Sigmoid colon (tissue), 7 donors: Measurements from ENCODE around the gene SPHK2. TPM values are rescaled to one million over a fixed set of nuclear protein-coding genes. Genes with fewer than 3 reads are reported as not detected.
"Not testable (repeated sequence)": the region's sequence is repeated elsewhere in the genome, so short reads cannot be mapped to it uniquely, and the experiment has no call there.

Source experiments
- DNase-seq: peaks from one replicate; pipeline ENCODE4 v3.0.0-alpha.2; 2019
- H3K27ac ChIP-seq, 4 donors: fragments of 200-600 bp; sonication (generic); one replicate each; pipeline ENCODE4 v1.5.1; 2016 to 2019; ENCODE audit warnings: mild to moderate bottlenecking in 1 of 4
- H3K27me3 ChIP-seq, 3 donors: fragments of 200-600 bp; sonication (generic); one replicate each; pipeline ENCODE4 v1.5.1; 2019; ENCODE audit warnings: mild to moderate bottlenecking in 1 of 3
- H3K36me3 ChIP-seq, 4 donors: fragments of 200-600 bp; sonication (generic); one replicate each; pipeline ENCODE4 v1.5.1; 2016 to 2019
- H3K4me1 ChIP-seq, 4 donors: fragments of 200-600 bp; sonication (generic); one replicate each; pipeline ENCODE4 v1.5.1; 2017 to 2019
- H3K4me3 ChIP-seq, 4 donors: fragments of 200-600 bp; sonication (generic); one replicate each; pipeline ENCODE4 v1.5.1; 2017 to 2019; ENCODE audit warnings: mild to moderate bottlenecking in 2 of 4, moderate library complexity in 1 of 4
- H3K9me3 ChIP-seq, 4 donors: fragments of 200-600 bp in 3 of 4; sonication (generic) in 3 of 4; one replicate each; pipeline versions ENCODE4 v1.5.1 to v1.6.1; 2013 to 2019
- EP300 ChIP-seq, 4 donors: sonication (generic); formaldehyde crosslinking; IDR thresholded peaks; one replicate each; pipeline ENCODE4 v1.6.1; 2017; ENCODE audit warnings: antibody characterized with exemption in 4 of 4
- POLR2A ChIP-seq, 2 donors: fragments of 450-650 bp; IDR thresholded peaks; one replicate each; pipeline ENCODE4 v1.6.1; 2016; ENCODE audit warnings: antibody characterized with exemption in 2 of 2, mild to moderate bottlenecking in 2 of 2, moderate library complexity in 2 of 2
- POLR2AphosphoS5 ChIP-seq, 4 donors: sonication (generic); formaldehyde crosslinking; IDR thresholded peaks; one replicate each; pipeline ENCODE4 v1.6.1; 2017; ENCODE audit warnings: antibody characterized with exemption in 4 of 4
- WGBS, 2 donors: extraction: QIAGEN DNeasy Blood & Tissue Kit; methylation state at CpG; one replicate each; pipeline ENCODE4 v1.1.7; 2013; 5-methylcytosine and 5-hydroxymethylcytosine counted together
- intact Hi-C: fragments of 100-400 bp; cut with DNase I; formaldehyde crosslinking; loops from one replicate; pipeline ENCODE4 v1.15.1; 2023
- polyA plus RNA-seq, 3 donors: library from polyadenylated mRNA; stranded (reverse); fragments of 200-250 nt; gene quantifications; one replicate each; pipeline ENCODE4 v1.2.3, GENCODE V29; 2013
- total RNA-seq, 4 donors: library from RNA; depleted of rRNA; stranded (reverse); fragments of >200 nt; gene quantifications; one replicate each; pipeline ENCODE4 v1.1.0, GENCODE V29; 2016
- TF ChIP-seq, protein P1 (sequence below), 4 experiments: fragments of 450-650 bp in 3 of 4; fragments of 200-600 bp in 1 of 4; IDR thresholded peaks; one replicate each; pipeline ENCODE4 v1.5.1; 2016 to 2019; ENCODE audit warnings: antibody characterized with exemption in 4 of 4, mild to moderate bottlenecking in 3 of 4, moderate library complexity in 2 of 4
- donor health status: healthy with polysubstance abuse.
- donor health status: Bipolar disorder and iron deficiency.
- donor health status: healthy.

The SPHK2 gene
- total and polyA plus RNA-seq, 7 donors, result 10.0 to 45.6 (median 16.9) TPM

DNA sequence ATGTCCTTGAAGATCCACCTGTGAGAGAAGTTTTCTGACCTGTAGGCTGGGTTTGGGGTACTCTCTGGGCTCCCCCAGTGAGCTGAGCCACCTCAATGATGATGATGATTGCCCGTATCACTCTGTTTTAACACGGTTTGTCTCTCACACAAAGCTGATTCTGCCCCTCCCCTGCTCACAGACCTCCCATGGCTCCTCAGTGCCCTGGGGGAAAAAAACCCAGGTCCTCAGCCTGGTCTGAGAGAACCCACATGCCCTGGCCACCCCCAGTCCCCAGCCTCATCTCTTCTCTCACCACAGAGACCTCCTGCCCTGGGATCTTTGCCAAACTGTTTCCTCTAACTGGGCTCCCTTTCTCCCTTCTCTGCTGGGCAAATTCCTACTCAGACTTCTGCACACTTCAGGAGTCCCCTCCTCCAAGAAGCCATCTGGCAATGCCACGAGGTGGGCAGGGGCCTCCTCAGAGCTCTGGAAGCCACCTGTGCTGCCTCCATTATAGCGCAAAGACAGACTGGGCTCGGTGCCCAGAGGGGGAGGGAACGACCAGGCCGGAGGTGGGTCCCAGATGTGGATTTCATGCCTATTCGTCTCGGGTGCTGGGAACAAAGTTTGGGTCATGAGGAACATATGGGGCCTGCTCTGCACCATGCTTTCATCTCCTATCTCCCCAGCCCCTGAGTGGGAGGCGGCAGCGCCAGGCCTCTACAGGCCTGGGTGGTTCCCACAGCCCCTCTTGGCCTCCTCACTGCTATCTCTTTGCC is 35.2 kb downstream of the SPHK2 start:
- DNase-seq, result no peak
- no peaks in the 10 kb centered on the region for H3K4me1 ChIP-seq
- H3K36me3 ChIP-seq, result no peaks in the 10 kb centered on the region
- no peak overlapping the region for H3K4me3 ChIP-seq
- no peaks in the 10 kb centered on the region for H3K27me3 ChIP-seq
- intact Hi-C loops, result no loop called here
- no peak overlapping the region for H3K27ac ChIP-seq
- no peaks in the 10 kb centered on the region for H3K9me3 ChIP-seq
- no peak for TF ChIP-seq POLR2AphosphoS5 (IDR thresholded peaks at IDR 0.05)
- TF ChIP-seq, protein P1, sequence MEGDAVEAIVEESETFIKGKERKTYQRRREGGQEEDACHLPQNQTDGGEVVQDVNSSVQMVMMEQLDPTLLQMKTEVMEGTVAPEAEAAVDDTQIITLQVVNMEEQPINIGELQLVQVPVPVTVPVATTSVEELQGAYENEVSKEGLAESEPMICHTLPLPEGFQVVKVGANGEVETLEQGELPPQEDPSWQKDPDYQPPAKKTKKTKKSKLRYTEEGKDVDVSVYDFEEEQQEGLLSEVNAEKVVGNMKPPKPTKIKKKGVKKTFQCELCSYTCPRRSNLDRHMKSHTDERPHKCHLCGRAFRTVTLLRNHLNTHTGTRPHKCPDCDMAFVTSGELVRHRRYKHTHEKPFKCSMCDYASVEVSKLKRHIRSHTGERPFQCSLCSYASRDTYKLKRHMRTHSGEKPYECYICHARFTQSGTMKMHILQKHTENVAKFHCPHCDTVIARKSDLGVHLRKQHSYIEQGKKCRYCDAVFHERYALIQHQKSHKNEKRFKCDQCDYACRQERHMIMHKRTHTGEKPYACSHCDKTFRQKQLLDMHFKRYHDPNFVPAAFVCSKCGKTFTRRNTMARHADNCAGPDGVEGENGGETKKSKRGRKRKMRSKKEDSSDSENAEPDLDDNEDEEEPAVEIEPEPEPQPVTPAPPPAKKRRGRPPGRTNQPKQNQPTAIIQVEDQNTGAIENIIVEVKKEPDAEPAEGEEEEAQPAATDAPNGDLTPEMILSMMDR (IDR thresholded peaks at IDR 0.05), result no peak
- no peak for TF ChIP-seq POLR2A (IDR thresholded peaks at IDR 0.05)
- TF ChIP-seq EP300 (IDR thresholded peaks at IDR 0.05), result no peak
- WGBS, 2 donors, result 36 to 54% methylated on average over 11 of the region's 11 CpGs

DNA sequence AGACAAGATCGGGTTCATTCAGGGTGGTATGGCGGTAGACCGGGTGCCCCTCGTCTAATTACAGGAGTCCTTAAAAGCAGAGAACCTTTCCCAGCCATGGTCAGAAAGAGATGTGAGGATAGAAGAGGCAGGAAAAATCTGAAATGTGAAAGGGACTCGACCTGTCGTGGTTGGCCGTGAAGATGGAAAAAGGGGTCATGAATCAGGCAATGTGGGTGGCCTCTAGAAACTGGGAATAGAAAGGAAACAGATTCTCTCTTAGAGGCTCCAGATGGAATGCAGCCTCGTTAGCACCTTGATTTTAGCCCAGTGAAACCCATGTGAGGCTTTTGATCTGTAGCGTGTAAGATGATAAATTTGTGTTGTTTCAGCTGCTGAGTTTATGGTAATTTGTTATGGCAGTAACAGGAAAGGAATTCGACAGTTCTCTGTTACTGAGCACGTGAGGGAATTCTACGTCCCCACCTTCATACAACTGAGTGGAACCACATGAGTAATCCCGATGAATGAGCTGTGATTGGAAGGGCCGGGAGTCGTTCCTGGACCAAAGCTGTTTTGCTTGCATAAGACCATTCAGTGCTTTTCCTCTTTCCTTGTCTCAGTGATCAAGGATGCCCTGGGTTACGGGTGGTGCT is 37.7 kb downstream of the SPHK2 start:
- no peak overlapping the region for H3K4me3 ChIP-seq
- no peak for DNase-seq
- intact Hi-C loops, result no loop called here
- H3K4me1 ChIP-seq, result peaks cover 0 to 10% (median 9%) of the 10 kb centered on the region in 4 donors
- no peaks in the 10 kb centered on the region for H3K27me3 ChIP-seq
- no peak overlapping the region for H3K27ac ChIP-seq
- H3K9me3 ChIP-seq, result no peaks in the 10 kb centered on the region
- 39 to 56% methylated on average over 16 of the region's 16 CpGs for WGBS, 2 donors
- TF ChIP-seq POLR2AphosphoS5 (IDR thresholded peaks at IDR 0.05) (no peak), POLR2A (IDR thresholded peaks at IDR 0.05) (no peak), EP300 (IDR thresholded peaks at IDR 0.05) (no peak)
- TF ChIP-seq, protein P1 (IDR thresholded peaks at IDR 0.05), result no peak
- no peaks in the 10 kb centered on the region for H3K36me3 ChIP-seq

DNA sequence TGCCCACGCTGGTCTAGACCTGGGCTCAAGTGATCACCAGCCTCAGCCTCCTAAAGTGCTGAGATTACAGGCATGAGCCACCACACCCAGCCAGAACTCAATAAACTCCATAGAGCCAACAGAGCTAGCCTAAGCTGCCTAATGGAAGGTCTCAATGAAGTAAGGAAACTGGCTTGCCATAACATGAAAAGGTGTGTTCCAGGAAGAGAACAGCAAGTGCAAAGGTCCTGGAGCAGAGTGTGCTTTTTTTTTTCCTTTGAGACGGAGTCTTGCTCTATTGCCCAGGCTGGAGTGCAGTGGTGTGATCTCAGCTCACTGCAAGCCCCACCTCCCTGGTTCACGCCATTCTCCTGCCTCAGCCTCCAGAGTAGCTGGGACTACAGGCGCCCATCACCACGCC is 38.5 kb downstream of the SPHK2 start:
- H3K9me3 ChIP-seq, H3K27ac ChIP-seq, DNase-seq, intact Hi-C loops, H3K4me3 ChIP-seq, H3K4me1 ChIP-seq, H3K36me3 ChIP-seq, H3K27me3 ChIP-seq: not testable (repeated sequence)
- 56 to 89% methylated on average over 5 of the region's 5 CpGs for WGBS, 2 donors

DNA sequence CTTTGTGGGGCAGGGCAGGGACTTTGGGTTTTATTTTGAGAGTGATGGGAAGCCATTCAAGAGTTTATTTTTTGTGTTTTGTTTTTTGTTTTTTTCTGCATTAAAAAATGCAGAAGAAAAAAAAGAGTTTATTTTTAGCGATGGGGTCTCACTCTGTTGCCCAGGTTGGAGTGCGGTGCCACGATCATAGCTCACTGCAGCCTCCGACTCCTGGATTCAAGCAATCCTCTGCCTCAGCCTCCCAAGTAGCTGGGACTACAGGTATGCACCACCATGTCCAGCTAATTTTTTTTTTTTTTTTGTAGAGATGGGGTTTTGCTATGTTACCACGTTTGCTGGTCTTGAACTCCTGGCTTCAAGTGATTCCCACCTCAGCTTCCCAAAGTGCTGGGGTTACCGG is 39.2 kb downstream of the SPHK2 start:
- H3K4me3 ChIP-seq, result no peak overlapping the region
- 91 to 94% methylated on average over 6 of the region's 6 CpGs for WGBS, 2 donors
- H3K4me1 ChIP-seq, result peaks cover 0 to 10% (median 9%) of the 10 kb centered on the region in 4 donors
- H3K9me3 ChIP-seq, result no peaks in the 10 kb centered on the region
- H3K27ac ChIP-seq, result no peak overlapping the region
- TF ChIP-seq, protein P1 (IDR thresholded peaks at IDR 0.05), result no peak
- TF ChIP-seq POLR2A (IDR thresholded peaks at IDR 0.05) (no peak), EP300 (IDR thresholded peaks at IDR 0.05) (no peak), POLR2AphosphoS5 (IDR thresholded peaks at IDR 0.05) (no peak)
- no peaks in the 10 kb centered on the region for H3K36me3 ChIP-seq
- intact Hi-C loops, result no loop called here
- H3K27me3 ChIP-seq, result no peaks in the 10 kb centered on the region
- no peak for DNase-seq

DNA sequence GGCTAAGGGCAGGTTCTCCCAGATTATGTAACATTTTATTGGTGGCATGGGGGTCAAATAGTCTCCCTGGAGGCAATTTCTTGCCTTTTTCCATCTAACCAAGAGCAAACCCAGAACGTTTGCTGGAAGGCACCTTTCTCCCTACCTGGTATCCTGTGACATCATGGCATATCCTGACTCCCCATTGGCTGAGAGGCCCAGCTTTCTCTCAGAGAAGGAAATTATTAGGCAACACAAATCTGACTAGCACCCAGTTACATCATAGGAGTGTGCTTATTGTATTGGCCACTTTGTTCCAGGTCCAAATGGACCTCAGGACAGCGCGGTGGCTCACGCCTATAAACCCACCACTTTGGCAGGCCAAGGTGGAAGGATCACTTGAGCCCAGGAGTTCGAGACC is 40.5 kb downstream of the SPHK2 start:
- no peak overlapping the region for H3K27ac ChIP-seq
- no peak overlapping the region for H3K4me3 ChIP-seq
- TF ChIP-seq EP300 (IDR thresholded peaks at IDR 0.05) (no peak), POLR2AphosphoS5 (IDR thresholded peaks at IDR 0.05) (no peak), POLR2A (IDR thresholded peaks at IDR 0.05) (no peak)
- TF ChIP-seq, protein P1 (IDR thresholded peaks at IDR 0.05), result no peak
- H3K4me1 ChIP-seq, result peaks cover 0 to 10% (median 9%) of the 10 kb centered on the region in 4 donors
- DNase-seq, result no peak
- H3K27me3 ChIP-seq, result no peaks in the 10 kb centered on the region
- H3K9me3 ChIP-seq, result no peaks in the 10 kb centered on the region
- intact Hi-C loops, result no loop called here
- no peaks in the 10 kb centered on the region for H3K36me3 ChIP-seq
- WGBS, 2 donors, result 77 to 80% methylated on average over 5 of the region's 5 CpGs
